HUES6 (cell line): ENCODE results near the gene GDF10.

ENCODE experiments used
- H3K27ac ChIP-seq: 2 replicates; pipeline ENCODE4 v1.7.0; 2013; ENCODE audit warnings: low read depth, mild to moderate bottlenecking, low read length, inconsistent platforms
- H3K27me3 ChIP-seq: 2 replicates; pipeline ENCODE4 v1.6.1; 2013; ENCODE audit warnings: low read length; ENCODE audit not compliant: control insufficient read depth, insufficient read depth
- H3K36me3 ChIP-seq: 2 replicates; pipeline ENCODE4 v1.6.1; 2013; ENCODE audit warnings: low read length; ENCODE audit not compliant: control insufficient read depth, insufficient read depth
- H3K4me1 ChIP-seq: 2 replicates; pipeline ENCODE4 v1.6.1; 2013; ENCODE audit warnings: low read length; ENCODE audit not compliant: control insufficient read depth, insufficient read depth
- H3K4me3 ChIP-seq: 2 replicates; pipeline ENCODE4 v1.5.1; 2013; ENCODE audit warnings: low read depth, low read length
- H3K9ac ChIP-seq: one replicate; pipeline ENCODE4 v1.6.1; 2013; ENCODE audit warnings: mild to moderate bottlenecking, low read length
- H3K9me3 ChIP-seq: 2 replicates; pipeline ENCODE4 v1.6.1; 2013; ENCODE audit warnings: low read depth, low read length; ENCODE audit not compliant: control insufficient read depth, insufficient read depth

Gene GDF10

DNA sequence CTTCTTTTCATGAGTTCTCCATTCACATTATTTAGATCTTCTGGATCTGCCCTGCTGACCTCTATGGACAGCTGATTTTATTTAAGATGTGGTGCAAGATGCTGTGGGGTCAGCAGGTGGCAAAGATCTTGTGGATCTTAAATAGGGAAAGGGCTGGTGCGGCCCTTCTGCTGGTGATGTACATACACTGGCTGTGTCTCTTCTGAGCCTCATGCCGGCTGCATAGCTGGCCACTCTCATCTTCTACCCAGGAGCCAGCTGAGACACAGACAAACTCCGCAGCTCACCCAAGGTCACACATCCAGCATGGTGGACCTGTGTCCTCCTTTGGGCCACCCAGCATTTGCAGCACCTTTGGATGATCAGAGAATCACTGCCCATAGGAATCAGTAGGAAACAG is 57.9 kb downstream of the GDF10 start:
- H3K27ac ChIP-seq, result no peak overlapping the region
- no peaks in the 10 kb centered on the region for H3K9me3 ChIP-seq
- no peaks in the 10 kb centered on the region for H3K27me3 ChIP-seq
- H3K4me1 ChIP-seq, result peaks cover 3% of the 10 kb centered on the region; the same call in 1 of the 2 replicates
- H3K4me3 ChIP-seq, result no peak overlapping the region
- H3K9ac ChIP-seq, result no peak overlapping the region
- H3K36me3 ChIP-seq, result no peaks in the 10 kb centered on the region

DNA sequence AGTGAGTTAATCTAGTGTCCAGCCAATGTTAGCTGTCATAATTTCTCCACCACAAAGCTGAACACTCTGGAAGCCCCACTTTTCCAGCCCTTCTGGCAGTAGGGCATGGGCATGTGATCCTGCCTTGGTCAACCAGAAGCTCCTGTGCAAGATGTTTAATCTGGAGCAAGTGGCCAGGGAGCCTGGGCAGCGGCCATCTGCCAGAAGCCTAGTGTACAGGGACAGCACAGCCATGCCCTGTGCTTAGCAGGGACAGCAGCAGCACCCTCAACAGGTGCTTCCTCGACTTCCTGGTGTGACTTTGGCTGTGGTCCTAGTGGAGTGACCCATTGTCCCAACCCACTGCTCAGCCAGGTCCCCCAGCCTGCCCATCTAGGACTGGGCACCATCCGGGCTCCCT is 58.5 kb downstream of the GDF10 start:
- peaks cover 3% of the 10 kb centered on the region; the same call in 1 of the 2 replicates for H3K4me1 ChIP-seq
- no peak overlapping the region for H3K4me3 ChIP-seq
- no peaks in the 10 kb centered on the region for H3K27me3 ChIP-seq
- no peak overlapping the region for H3K9ac ChIP-seq
- H3K36me3 ChIP-seq, result no peaks in the 10 kb centered on the region
- H3K27ac ChIP-seq, result no peak overlapping the region
- no peaks in the 10 kb centered on the region for H3K9me3 ChIP-seq

DNA sequence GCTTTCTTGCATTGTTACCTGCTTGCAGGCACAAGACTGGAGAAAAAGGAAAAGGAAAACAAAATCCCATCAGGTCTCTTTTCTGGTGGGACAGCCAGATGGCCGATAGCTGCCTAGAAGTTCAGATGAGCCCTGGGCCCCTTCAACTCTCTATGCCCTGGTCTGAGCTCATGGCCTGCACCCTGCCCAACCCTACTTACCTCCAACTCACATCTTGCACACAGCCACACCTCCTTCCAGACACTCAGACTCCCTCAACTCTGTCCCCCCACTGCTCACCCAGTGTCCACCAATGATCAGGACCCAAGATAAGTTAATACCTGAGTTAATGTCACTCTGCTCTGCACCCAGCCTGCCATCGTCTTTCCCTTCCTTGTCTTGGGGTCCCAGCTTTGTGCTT is 59.1 kb downstream of the GDF10 start:
- H3K27me3 ChIP-seq, result no peaks in the 10 kb centered on the region
- H3K27ac ChIP-seq, result no peak overlapping the region
- no peak overlapping the region for H3K9ac ChIP-seq
- H3K4me1 ChIP-seq, result peaks cover 3% of the 10 kb centered on the region; the same call in 1 of the 2 replicates
- H3K9me3 ChIP-seq, result no peaks in the 10 kb centered on the region
- no peak overlapping the region for H3K4me3 ChIP-seq
- H3K36me3 ChIP-seq, result no peaks in the 10 kb centered on the region

DNA sequence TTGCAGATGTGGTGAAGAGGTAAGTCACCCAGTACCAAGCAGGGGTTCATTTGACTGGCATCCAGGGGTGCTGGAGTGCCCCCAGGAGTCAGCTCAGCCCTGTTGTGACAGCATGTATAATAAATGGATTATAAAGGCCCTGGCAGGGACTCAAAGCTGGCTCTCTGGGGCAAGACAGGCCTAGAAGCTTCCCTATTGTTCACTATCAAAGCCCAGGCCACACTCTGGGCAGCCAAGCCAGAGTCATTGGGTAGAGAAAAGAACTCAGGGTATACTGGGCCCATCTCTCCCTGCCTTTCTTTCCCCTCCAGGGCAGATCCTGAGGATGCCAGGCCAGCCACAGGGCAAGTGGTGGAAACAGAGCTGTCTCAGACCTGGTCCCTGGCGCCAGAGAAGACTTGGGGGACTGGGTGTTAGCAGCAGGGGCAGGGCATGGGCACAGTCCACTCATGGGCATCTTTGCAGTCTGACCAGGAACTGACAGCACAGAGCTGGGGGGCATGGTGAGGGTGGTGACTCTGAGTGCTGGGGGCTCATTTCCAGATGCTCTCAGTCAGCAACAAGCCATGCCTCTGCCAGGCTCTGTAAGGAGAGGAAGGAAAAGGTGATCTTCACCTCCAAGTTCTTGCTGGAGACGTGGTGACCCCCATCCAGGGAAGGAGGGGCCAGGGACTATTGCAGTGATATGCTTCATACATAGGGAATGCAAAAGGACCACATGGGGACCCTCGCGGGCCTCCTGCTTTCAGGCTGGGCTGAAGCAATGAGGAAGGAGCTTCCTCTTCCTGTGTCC is 59.8 kb downstream of the GDF10 start:
- H3K9ac ChIP-seq, result no peak overlapping the region
- H3K27ac ChIP-seq, result no peak overlapping the region
- H3K9me3 ChIP-seq, result no peaks in the 10 kb centered on the region
- no peaks in the 10 kb centered on the region for H3K27me3 ChIP-seq
- no peak overlapping the region for H3K4me3 ChIP-seq
- H3K4me1 ChIP-seq, result peaks cover 9% of the 10 kb centered on the region
- H3K36me3 ChIP-seq, result no peaks in the 10 kb centered on the region

DNA sequence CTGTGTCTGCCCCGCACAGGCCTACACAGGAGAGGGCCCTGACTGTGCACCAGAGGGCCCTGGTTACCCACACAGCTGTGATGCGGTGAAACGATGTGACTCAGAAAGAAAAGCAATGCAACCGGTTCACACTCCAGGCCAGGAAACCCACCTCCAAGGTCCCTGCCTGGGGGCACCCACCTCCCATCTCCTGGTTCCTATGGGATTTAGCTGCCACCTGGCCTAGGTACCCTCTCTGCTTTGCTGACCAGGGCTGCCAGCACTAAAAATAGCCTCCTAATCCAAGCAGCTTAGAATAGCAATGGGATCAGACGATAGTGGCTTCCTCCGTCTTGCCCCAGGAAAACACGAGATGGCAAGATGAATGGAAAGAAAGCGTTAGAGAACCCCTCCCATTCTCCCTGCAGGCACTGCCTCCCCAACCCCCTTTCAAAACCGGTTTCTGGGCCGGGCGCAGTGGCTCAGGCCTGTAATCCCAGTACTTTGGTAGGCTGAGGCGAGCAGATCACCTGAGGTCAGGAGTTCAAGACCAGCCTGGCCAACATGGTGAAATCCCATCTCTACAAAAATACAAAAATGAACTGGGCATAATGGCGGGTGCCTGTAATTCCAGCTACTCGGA is 60.5 kb downstream of the GDF10 start:
- Histone ChIP-seq H3K4me1 (peaks cover 9% of the 10 kb centered on the region), H3K27me3 (no peaks in the 10 kb centered on the region), H3K36me3 (no peaks in the 10 kb centered on the region), H3K27ac (no peak overlapping the region), H3K9ac (no peak overlapping the region), H3K9me3 (no peaks in the 10 kb centered on the region), H3K4me3 (no peak overlapping the region)

DNA sequence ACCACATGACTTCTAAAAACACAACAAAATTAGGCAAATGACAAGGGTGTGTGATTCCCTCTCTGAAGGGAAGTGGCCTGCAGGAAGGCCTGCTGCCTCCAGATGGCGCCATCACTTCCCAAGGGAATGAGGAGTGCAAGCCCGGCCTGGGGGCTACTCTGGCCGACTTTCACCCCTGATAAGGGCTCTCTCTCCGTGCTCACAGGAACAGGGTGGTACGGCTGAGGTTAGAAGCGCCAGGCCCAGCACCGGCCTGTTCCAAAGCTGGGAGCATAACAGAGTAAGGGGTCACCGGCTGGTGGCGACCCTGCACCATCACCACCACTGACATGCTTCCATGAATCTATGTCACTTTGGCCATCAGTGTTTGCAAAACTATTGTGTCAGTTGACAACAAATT is 61.3 kb downstream of the GDF10 start:
- Histone ChIP-seq H3K9me3 (no peaks in the 10 kb centered on the region), H3K4me3 (no peak overlapping the region), H3K9ac (no peak overlapping the region), H3K27me3 (no peaks in the 10 kb centered on the region), H3K36me3 (no peaks in the 10 kb centered on the region), H3K27ac (no peak overlapping the region), H3K4me1 (peaks cover 9% of the 10 kb centered on the region)

DNA sequence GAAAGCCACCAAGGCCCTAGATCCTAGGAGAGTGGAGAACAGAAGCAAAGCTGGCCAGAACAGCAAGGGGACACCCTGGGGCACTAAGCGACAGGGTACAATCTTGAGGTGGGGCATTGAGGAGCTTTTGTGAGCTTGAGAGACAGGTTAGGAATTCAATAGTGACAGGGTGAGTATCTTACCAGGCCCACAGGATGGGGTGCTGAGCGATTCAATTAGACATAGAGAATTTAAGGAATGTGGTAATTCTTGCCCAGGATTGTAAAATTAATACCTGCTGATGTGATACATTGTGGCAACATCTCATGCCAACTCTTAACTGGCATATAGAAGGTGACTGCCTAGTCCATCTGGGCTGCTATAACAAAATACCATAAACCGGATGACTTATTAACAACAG is 62.2 kb downstream of the GDF10 start:
- no peaks in the 10 kb centered on the region for H3K36me3 ChIP-seq
- peaks cover 9% of the 10 kb centered on the region for H3K4me1 ChIP-seq
- no peak overlapping the region for H3K27ac ChIP-seq
- no peaks in the 10 kb centered on the region for H3K27me3 ChIP-seq
- H3K9ac ChIP-seq, result no peak overlapping the region
- no peaks in the 10 kb centered on the region for H3K9me3 ChIP-seq
- no peak overlapping the region for H3K4me3 ChIP-seq
